Thoracic aorta (tissue), 2 donors: Measurements from ENCODE around the gene ZNF714. TPM values are rescaled to one million over a fixed set of nuclear protein-coding genes. Genes with fewer than 3 reads are reported as not detected.

Experiments used
- ATAC-seq: fragments of 150-250 bp; one replicate; pipeline ENCODE4 v1.8.0; 2017; ENCODE audit warnings: low read depth; ENCODE audit not compliant: insufficient number of reproducible peaks, low FRiP score
- DNase-seq: peaks from one replicate; pipeline ENCODE4 v3.0.0-alpha.2; 2020; ENCODE audit warnings: low spot score
- H3K27ac ChIP-seq, 2 donors: fragments of 200-600 bp; sonication (generic); 1 replicate in 1 of 2; 2 replicates in 1 of 2; pipeline ENCODE4 v1.5.1; 2016; ENCODE audit warnings: mild to moderate bottlenecking in 2 of 2, moderate library complexity in 2 of 2
- H3K27me3 ChIP-seq: fragments of 200-600 bp; sonication (generic); replicated peaks from 2 replicates; pipeline ENCODE4 v1.6.0; 2016; ENCODE audit warnings: mild to moderate bottlenecking; ENCODE audit not compliant: insufficient read depth
- H3K36me3 ChIP-seq: fragments of 200-600 bp; sonication (generic); one replicate; pipeline ENCODE4 v1.5.1; 2016
- H3K4me1 ChIP-seq, 2 donors: fragments of 200-600 bp; sonication (generic); 1 replicate in 1 of 2; 2 replicates in 1 of 2; pipeline versions ENCODE4 v1.5.1 to v1.6.0; 2016; ENCODE audit warnings: low read depth in 2 of 2, mild to moderate bottlenecking in 1 of 2; ENCODE audit not compliant: control insufficient read depth in 1 of 2
- H3K4me3 ChIP-seq: fragments of 200-600 bp; sonication (generic); 2 replicates; pipeline ENCODE4 v1.5.1; 2016; ENCODE audit warnings: mild to moderate bottlenecking
- H3K9me3 ChIP-seq: fragments of 200-600 bp; sonication (generic); 2 replicates; pipeline ENCODE4 v1.5.1; 2016
- total RNA-seq, 2 donors: library from RNA; depleted of rRNA; stranded (reverse); fragments of >200 nt; gene quantifications; one replicate each; pipeline versions ENCODE4 v1.1.0 to v1.2.3, GENCODE V29; 2016
- TF ChIP-seq, protein P1 (sequence below): fragments of 200-600 bp; sonication (generic); IDR thresholded peaks from one replicate; pipeline ENCODE4 v1.5.1; 2019; ENCODE audit warnings: antibody characterized with exemption

ZNF714 gene
- total RNA-seq, 2 donors from 2014 or later = 2.6 to 15.2 TPM

DNA sequence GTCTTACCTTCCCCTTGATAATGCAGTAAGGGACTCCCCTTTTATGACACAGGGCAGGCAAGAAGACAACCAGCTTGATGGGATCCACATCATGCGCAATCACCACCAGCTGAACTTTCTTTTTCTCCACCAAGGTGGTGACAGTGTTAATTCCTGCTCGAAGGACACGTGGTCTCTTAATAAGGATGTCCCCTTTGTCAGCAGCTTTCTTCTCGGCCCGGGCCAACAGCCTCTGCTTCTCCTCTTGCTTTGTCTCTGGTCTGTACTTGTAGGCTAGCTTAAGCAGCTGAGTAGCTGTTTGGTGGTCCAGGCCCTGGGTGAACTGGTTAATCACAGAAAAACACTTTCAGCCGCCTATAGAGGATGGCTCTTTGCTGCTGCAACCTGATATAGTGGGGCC lies 67.9 kb downstream of the ZNF714 start:
- no peak for ATAC-seq
- Histone ChIP-seq H3K36me3 (peaks cover 13% of the 10 kb centered on the region), H3K27me3 (no peaks in the 10 kb centered on the region), H3K27ac (no peak overlapping the region), H3K4me1 (no peaks in the 10 kb centered on the region), H3K9me3 (no peaks in the 10 kb centered on the region), H3K4me3 (no peak overlapping the region)
- no peak for DNase-seq
- TF ChIP-seq, protein P1, sequence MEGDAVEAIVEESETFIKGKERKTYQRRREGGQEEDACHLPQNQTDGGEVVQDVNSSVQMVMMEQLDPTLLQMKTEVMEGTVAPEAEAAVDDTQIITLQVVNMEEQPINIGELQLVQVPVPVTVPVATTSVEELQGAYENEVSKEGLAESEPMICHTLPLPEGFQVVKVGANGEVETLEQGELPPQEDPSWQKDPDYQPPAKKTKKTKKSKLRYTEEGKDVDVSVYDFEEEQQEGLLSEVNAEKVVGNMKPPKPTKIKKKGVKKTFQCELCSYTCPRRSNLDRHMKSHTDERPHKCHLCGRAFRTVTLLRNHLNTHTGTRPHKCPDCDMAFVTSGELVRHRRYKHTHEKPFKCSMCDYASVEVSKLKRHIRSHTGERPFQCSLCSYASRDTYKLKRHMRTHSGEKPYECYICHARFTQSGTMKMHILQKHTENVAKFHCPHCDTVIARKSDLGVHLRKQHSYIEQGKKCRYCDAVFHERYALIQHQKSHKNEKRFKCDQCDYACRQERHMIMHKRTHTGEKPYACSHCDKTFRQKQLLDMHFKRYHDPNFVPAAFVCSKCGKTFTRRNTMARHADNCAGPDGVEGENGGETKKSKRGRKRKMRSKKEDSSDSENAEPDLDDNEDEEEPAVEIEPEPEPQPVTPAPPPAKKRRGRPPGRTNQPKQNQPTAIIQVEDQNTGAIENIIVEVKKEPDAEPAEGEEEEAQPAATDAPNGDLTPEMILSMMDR = no peak

DNA sequence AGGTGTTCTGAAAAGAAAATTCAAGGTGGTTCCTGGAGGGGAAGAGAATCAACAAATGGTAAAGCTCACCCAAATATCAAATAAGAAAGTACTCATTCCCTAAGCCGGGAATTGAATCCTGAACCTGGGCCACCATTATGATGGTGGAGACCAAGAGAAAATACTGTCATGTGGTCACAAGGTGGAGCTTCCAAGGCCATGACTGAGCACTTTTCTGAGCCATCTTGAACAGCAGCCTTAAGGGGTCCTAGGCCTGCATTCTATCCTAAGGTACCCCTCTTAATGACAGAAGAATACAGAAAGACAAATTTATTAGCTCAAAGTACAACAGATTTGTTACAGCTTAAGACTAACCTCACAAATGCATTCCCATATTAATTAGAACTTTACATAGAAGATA lies 69.5 kb downstream of the ZNF714 start:
- Histone ChIP-seq H3K4me3 (no peak overlapping the region), H3K4me1 (no peaks in the 10 kb centered on the region), H3K27me3 (no peaks in the 10 kb centered on the region), H3K27ac (no peak overlapping the region), H3K36me3 (peaks cover 13% of the 10 kb centered on the region), H3K9me3 (no peaks in the 10 kb centered on the region)
- no peak for ATAC-seq
- TF ChIP-seq, protein P1 = no peak
- no peak for DNase-seq

DNA sequence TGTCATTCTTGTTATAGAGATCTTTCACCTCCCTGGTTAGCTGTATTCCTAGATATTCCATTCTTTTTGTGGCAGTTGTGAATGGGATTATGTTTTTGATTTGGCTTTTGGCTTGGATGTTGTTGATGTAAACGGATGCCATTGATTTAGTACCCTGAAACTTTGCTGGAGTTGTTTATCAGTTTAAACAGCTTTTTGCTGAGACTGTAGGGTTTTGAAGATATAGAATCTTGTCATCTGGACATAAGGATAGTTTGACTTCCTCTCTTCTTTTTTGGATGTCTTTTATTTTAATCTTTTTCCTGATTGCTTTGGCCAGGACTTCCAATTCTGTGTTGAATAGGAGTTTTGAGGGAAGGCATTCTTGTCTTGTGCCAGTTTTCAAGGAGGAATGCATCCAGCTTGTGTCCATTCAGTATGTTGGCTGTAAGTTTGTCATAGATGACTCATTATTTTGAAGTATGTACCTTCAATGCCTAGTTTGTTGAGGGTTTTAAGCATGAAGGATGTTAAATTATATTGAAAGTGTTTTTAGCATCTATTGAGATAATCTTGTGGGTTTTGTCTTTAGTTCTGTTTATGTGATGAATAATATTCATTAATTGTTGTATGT lies 76.6 kb downstream of the ZNF714 start:
- Histone ChIP-seq H3K4me3 (no peak overlapping the region), H3K4me1 (peaks cover 0 to 4% of the 10 kb centered on the region in 2 donors), H3K9me3 (no peaks in the 10 kb centered on the region), H3K27ac (no peak overlapping the region), H3K36me3 (no peaks in the 10 kb centered on the region), H3K27me3 (no peaks in the 10 kb centered on the region)
- TF ChIP-seq, protein P1 = no peak
- DNase-seq (no peak), ATAC-seq (no peak)

DNA sequence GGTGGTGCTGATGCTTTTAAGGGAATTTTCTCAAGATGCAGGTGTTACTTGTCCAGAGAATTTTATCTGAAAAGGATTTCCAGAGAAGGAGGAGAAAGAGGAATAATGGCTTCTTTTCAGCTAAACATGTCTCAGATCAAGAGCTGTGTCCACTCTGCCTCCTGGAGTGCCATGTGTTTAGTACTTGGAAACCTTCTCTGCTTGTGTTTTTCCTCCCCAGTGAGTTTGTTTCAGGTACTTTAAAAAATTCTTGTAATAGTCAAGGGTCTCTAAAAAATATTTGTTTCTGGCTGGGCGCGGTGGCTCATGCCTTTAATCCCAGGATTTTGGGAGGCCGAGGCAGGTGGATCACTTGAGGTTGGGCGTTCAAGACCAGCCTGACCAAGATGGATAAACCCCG lies 82.5 kb downstream of the ZNF714 start:
- peaks cover 6% of the 10 kb centered on the region for H3K36me3 ChIP-seq

DNA sequence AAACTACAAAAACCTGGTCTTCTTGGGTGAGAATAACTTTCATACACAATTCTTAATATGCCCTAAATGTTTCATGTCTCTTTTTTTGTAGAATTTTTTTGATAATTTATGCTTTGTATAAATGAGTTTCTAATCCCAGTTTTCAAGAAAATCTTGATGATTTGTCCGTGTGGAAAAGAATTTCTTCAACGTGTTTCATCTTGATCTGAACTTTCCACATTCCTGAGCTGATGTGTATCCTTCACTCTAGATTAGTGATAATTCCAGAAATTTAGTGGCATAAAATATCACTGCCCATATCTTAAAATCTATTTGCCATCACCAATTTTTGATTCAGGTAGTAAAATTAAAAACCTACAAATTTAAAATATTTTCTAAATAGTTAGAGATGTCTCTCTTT lies 84.4 kb downstream of the ZNF714 start:
- H3K4me3 ChIP-seq = no peak overlapping the region
- TF ChIP-seq, protein P1 = no peak
- H3K9me3 ChIP-seq = no peaks in the 10 kb centered on the region
- H3K4me1 ChIP-seq = no peaks in the 10 kb centered on the region
- DNase-seq = no peak
- no peak for ATAC-seq
- no peak overlapping the region for H3K27ac ChIP-seq
- no peaks in the 10 kb centered on the region for H3K27me3 ChIP-seq
- H3K36me3 ChIP-seq = peaks cover 14% of the 10 kb centered on the region

More for the DNA sequence above, 82.5 kb downstream of the ZNF714 start:
- DNase-seq = no peak
- ATAC-seq = no peak
- TF ChIP-seq, protein P1 = no peak
- Histone ChIP-seq H3K4me3 (no peak overlapping the region), H3K9me3 (no peaks in the 10 kb centered on the region), H3K4me1 (no peaks in the 10 kb centered on the region), H3K27me3 (no peaks in the 10 kb centered on the region), H3K27ac (no peak overlapping the region)

Other genes starting within 250 kb of the ZNF714 start
- 10 to 100 TPM in 1 of 2 donors, 1 to 10 TPM in 1; 3.0 to 10.2 TPM for gene ZNF85, start 159.0 kb upstream of the ZNF714 start, total RNA-seq
- 10 to 100 TPM; 11.9 to 19.3 TPM for gene ZNF430, start 61.5 kb upstream of the ZNF714 start, total RNA-seq
- 10 to 100 TPM in 1 of 2 donors, 1 to 10 TPM in 1; 3.9 to 15.9 TPM for gene ZNF431, start 59.8 kb downstream of the ZNF714 start, total RNA-seq
- gene ZNF708, start 247.2 kb downstream of the ZNF714 start, total RNA-seq = 10 to 100 TPM; 11.5 to 20.5 TPM